HUES6 (cell line): ENCODE data around the gene SKP1.
A peak's percentile ranks its signal among the peaks of the same experiment; 100 is the strongest.
"Not testable (repeated sequence)": the region's sequence is repeated elsewhere in the genome, so short reads cannot be mapped to it uniquely, and the experiment has no call there.

ENCODE experiments used
- H3K27ac ChIP-seq: 2 replicates; pipeline ENCODE4 v1.7.0; 2013; ENCODE audit warnings: low read depth, mild to moderate bottlenecking, low read length, inconsistent platforms
- H3K27me3 ChIP-seq: 2 replicates; pipeline ENCODE4 v1.6.1; 2013; ENCODE audit warnings: low read length; ENCODE audit not compliant: control insufficient read depth, insufficient read depth
- H3K36me3 ChIP-seq: 2 replicates; pipeline ENCODE4 v1.6.1; 2013; ENCODE audit warnings: low read length; ENCODE audit not compliant: control insufficient read depth, insufficient read depth
- H3K4me1 ChIP-seq: 2 replicates; pipeline ENCODE4 v1.6.1; 2013; ENCODE audit warnings: low read length; ENCODE audit not compliant: control insufficient read depth, insufficient read depth
- H3K4me3 ChIP-seq: 2 replicates; pipeline ENCODE4 v1.5.1; 2013; ENCODE audit warnings: low read depth, low read length
- H3K9ac ChIP-seq: one replicate; pipeline ENCODE4 v1.6.1; 2013; ENCODE audit warnings: mild to moderate bottlenecking, low read length
- H3K9me3 ChIP-seq: 2 replicates; pipeline ENCODE4 v1.6.1; 2013; ENCODE audit warnings: low read depth, low read length; ENCODE audit not compliant: control insufficient read depth, insufficient read depth

SKP1 gene

DNA sequence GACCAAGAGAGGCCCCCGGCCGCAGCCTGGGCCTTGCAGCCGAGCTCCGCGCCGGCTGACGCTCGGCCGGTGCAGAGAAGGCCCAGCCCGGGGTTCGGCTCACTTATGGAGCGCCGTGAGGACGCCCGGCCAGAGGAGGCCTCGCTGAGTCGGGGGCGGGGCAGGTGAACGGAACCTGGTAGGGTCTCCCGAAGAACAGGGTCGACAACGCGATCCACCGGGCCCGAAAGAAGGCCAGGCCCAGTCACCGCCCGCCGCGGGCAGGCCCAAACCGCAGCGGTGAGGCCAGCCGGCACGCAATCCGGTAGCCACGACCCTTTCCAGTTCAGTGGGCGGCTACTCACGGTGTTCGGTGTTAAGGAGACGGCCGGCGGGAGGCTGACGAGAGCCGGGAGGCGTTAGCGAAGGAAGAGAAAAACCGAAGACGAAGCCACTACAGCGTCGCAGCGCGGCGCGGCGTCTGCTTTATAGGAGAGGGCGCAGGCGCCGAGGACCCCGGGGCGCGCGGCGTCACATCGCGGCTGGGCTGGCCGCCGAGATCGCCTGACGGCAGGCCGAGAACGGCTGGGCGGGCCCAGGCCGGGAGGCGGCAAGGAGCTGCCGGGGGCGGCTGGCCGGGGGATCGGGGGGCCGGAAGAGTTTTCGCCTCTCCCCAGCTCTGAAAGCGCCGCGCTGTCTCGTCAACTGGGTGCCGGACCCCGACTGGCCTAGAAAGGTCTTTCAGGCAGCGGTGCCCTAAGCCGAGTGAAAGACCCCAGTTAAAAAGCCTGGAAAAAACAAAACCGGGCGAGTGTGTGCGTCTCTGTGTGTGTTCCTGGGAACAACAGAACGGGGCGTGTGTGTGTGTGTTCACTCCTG lies at the start of gene SKP1:
TSS of gene SKP1 (minus strand) at position 440 of the 858 bp plus-strand sequence. CDS start 2,928 bp downstream, outside the sequence.
- Histone ChIP-seq H3K27me3 (no peaks in the 10 kb centered on the region), H3K4me1 (0 out of 2 replicates have a peak, but pooled peaks cover 8% of the 10 kb centered on the region), H3K36me3 (peaks cover 19% of the 10 kb centered on the region), H3K9me3 (no peaks in the 10 kb centered on the region), H3K27ac (peak within 1 kb of the TSS; percentile 100), H3K4me3 (peak within 1 kb of the TSS; percentile 100), H3K9ac (peak within 1 kb of the TSS; percentile 99)

DNA sequence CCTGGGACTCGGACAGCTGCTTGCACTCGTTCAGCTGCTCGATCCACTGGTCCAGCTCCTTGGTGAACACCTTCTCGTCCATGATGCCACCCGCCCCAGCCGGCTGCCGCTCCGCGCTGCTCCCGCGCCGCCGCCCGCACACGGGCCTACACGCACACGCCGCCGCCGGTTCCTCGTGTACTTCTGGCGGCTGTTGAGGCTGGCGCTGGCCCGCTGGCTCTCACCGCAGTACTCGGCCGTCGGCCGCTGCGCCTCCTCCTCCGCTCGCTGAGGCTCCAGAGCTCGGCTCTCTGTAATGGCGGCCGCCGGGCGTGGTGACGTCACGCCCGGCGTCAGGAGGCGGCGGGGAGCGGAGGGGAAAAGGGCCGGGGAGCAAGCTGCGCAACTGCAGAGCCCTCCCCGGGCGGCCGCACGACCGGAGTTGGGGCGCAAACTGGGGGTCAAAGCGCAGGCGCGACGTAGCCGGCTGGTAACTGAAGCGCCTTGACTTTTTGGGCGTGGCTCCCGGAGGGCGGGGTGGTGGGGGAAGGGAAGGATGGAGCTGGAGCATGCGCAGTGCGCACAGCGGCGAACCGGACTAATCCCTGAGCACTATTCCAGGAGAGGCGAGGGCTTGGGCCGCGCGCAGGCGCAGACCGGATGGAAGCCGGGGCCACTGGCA lies 49.2 kb upstream of the SKP1 start, which contains the start of gene PPP2CA:
TSS of gene PPP2CA (minus strand) at position 294 of the 661 bp plus-strand sequence. CDS start at position 82, 212 bp downstream.
- peaks cover 13% of the 10 kb centered on the region for H3K4me1 ChIP-seq
- H3K27me3 ChIP-seq: no peaks in the 10 kb centered on the region
- no peaks in the 10 kb centered on the region for H3K9me3 ChIP-seq
- H3K9ac ChIP-seq: peak within 1 kb of the TSS; percentile 100
- peak within 1 kb of the TSS; percentile 99 for H3K4me3 ChIP-seq
- peak within 1 kb of the TSS; percentile 100 for H3K27ac ChIP-seq
- H3K36me3 ChIP-seq: peaks cover 4% of the 10 kb centered on the region; the same call in 1 of the 2 replicates

DNA sequence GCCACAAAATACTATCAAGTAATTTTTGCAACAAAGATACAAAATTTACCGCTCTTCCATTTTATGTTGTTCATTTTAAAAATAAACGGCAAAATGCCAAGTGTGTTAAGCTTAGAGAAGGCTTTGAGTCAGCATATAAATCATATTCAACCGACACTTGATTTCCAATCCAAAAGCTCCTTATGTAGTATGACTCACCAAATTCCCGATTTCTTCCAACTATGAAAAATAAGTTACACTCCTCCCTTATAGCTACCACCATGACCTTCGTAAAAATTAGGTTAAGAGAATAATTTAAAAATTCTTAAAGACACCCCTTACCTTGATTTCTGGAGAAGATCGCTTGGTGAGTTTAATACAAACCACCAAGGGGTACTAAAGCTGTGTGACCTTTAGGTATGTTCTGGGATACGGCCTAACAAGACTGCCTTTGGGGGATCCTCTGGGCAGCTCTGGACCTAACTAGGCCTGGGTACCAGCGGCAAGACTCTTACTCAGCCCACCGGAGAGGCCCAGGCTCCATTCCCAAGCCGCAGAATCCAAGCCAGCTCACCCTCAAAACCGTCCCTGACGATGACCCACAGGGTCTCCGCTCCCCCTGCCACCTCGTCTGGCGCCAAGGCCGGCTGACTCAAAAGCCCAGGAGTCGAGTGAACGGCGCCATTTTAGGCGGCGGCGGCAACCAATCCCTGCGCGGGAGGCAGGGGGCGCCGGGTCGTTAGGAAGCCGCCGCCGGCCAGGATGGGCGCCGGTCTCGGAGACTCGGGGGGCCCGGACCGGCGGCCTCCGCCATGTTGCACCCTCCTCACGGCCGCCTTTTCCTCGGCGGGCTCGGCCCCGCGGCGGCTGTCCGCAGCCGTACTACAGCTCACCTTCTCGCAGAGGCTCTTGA lies 48.4 kb upstream of the SKP1 start:
- Histone ChIP-seq H3K9ac (peak overlapping the region; percentile 100), H3K27me3 (no peaks in the 10 kb centered on the region), H3K27ac (peak overlapping the region; percentile 100), H3K4me3 (peak overlapping the region; percentile 99), H3K36me3 (peaks cover 11% of the 10 kb centered on the region), H3K9me3 (no peaks in the 10 kb centered on the region), H3K4me1 (peaks cover 17% of the 10 kb centered on the region)

DNA sequence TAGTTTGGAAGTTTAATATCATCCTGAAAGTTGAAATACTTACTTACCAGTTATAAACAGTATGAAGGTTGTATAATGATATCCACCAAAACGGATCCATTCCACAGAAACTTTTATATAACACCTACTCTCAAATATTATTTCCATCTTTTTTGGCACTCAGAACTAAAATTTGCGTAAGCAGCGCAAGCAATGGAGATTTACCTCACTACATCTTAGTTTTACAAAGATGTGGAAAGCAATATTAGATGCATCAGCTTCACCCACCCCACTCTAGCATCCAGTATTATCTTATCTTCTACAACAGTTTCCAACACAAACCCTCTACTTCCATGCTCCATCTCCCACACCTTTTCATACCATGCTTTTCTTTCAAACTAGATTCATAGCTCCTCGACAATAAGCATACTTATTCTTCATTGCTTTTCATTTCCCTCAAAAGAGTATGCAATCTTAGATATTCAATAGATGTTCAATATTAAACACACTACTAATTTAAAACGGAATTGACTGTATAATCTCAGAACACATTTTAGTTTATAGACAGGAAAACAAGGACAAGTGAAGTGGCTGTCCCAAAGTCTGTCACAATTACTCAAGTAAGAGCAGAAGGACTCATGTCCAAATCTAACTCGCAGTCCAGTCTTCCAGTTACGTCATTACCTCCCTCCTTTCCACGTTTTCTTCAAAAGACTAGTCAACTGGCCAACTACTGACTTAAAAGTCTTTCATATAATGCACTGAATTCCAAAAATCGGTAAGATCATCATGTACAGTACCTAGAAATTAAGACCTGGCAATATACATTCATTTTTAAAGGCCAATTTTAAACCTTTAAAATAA lies 46.9 kb upstream of the SKP1 start:
- Histone ChIP-seq H3K9me3 (no peaks in the 10 kb centered on the region), H3K27me3 (no peaks in the 10 kb centered on the region), H3K9ac (no peak overlapping the region), H3K36me3 (peaks cover 17% of the 10 kb centered on the region), H3K4me3 (peak overlapping the region; percentile 99), H3K4me1 (peaks cover 23% of the 10 kb centered on the region), H3K27ac (no peak overlapping the region)

DNA sequence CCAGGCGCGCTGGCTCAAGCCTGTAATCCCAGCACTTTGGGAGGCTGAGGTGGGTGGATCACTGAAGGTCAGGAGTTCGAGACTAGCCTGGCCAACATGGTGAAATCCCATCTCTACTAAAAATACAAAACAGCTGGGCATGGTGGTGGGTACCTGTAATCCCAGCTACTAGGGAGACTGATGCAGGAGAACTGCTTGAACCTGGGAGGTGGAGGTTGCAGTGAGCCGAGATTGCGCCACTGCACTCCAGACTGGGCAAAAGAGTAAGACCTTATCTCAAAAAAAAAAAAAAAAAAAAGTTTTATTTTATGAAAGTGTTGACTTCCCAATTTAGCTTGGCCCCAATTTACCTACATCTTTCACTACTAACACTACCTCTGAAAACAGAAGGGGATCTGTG lies 44.9 kb upstream of the SKP1 start:
- not testable (repeated sequence) for H3K9ac ChIP-seq, H3K4me3 ChIP-seq, H3K27me3 ChIP-seq, H3K9me3 ChIP-seq, H3K27ac ChIP-seq
- Histone ChIP-seq H3K36me3 (peaks cover 21% of the 10 kb centered on the region), H3K4me1 (peaks cover 17% of the 10 kb centered on the region)

DNA sequence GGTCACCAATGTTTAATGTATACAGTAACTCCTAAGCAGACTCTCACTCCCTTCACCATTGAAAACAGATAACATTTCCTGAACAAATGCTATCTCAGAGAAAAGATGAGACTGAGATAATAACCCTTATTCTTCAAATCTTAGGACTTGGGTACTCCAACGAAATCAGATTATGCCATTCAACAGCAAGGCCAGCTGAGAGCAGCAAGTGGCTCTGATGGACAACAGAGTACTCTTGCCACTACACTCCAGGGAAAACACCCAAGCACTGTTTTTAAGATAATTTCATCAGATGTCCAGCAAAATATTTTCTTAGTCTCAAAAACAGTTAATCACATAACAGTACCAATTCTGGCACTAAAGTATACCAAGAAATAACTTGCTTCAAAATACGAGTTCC lies 39.0 kb upstream of the SKP1 start:
- Histone ChIP-seq H3K4me3 (no peak overlapping the region), H3K36me3 (peaks cover 23% of the 10 kb centered on the region), H3K27me3 (no peaks in the 10 kb centered on the region), H3K4me1 (peaks cover 10% of the 10 kb centered on the region), H3K9ac (no peak overlapping the region), H3K9me3 (peaks cover 11% of the 10 kb centered on the region; the same call in 1 of the 2 replicates), H3K27ac (no peak overlapping the region)

DNA sequence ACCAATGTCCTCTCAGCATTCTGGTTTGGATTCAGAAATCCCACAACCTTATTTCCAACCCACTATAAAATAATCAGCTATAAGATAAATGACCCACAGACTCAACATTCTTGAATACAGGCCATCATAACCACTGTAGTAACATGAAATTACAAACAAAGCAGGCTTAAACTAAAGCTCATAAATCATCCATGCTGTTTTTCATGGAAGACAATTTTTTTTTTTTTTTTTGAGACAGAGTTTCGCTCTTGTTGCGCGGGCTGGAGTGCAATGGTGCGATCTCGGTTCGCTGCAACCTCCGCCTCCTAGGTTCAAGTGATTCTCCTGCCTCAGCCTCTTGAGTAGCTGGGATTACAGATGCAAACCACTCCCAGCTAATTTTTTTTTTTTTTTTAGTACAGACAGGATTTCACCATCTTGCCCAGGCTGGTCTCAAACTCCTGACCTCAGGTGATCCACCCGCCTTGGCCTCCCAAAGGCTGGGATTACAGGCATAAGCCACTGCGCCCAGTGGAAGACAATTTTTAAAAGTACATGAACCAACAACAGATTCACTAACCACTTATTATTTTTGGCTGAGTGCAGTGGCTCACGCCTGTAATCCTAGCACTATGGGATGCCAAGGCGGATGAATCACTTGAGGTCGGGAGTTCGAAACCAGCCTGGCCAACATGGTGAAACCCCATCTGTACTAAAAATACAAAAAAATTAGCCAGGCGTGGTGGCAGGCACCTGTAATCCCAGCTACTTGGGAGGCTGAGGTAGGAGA lies 34.7 kb upstream of the SKP1 start:
- H3K4me3 ChIP-seq, H3K27me3 ChIP-seq, H3K4me1 ChIP-seq, H3K27ac ChIP-seq, H3K9ac ChIP-seq, H3K36me3 ChIP-seq: not testable (repeated sequence)
- H3K9me3 ChIP-seq: peaks cover 11% of the 10 kb centered on the region; the same call in 1 of the 2 replicates

DNA sequence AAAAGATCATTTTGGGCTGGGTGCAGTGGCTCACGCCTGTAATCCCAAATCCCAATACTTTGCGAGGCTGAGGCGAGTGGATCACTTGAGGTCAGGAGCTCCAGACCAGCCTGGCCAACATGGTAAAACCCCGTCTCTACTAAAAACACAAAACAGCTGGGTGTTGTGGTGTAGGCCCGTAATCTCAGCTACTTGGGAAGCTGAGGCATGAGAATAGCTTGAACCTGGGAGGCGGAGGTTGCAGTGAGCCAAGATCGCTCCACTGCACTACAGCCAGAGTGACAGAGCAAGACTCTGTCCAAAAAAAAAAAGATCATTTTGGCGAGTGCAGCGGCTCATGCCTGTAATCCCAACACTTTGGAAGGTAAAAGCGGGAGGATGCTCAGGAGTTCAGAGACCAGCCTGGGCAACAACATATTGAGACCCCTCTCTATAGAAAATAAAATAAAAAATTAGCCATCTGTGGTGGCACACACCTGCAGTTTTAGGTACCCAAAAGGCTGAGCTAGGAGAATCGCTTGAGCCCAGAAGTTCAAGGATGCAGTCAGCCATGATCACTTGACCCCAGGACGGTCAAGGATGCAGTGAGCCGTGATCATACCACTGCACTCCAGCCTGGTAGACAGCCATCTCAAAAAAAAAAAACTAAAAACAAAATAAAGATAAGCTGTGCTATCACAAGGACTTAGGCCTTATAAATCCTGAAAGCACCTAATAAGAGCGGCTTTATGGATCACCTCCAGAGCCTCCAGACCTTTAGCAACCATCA lies 32.9 kb upstream of the SKP1 start:
- H3K27ac ChIP-seq: no peak overlapping the region

DNA sequence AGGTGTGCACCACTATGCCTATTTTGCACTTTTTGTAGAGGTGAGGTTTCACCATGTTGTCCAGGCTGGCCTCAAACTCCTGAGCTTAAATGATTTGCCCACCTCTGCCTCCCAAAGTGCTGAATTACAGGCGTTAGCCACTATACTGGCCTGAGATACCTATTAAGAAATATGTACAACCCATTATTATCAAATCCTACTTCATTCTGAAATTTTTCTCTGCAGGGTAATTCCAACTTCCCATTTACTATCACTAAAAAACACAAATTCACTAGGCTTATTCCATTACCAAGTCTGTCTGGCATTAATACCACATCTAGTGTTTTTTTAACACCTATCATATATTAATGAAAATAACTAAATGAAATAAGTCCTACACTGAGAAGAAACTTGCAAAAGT lies 30.9 kb upstream of the SKP1 start:
- no peak overlapping the region for H3K4me3 ChIP-seq
- H3K9ac ChIP-seq: no peak overlapping the region
- H3K4me1 ChIP-seq: no peaks in the 10 kb centered on the region
- no peaks in the 10 kb centered on the region for H3K27me3 ChIP-seq
- H3K27ac ChIP-seq: no peak overlapping the region
- H3K9me3 ChIP-seq: no peaks in the 10 kb centered on the region
- H3K36me3 ChIP-seq: peaks cover 36% of the 10 kb centered on the region

More for the DNA sequence above, 32.9 kb upstream of the SKP1 start:
- no peak overlapping the region for H3K4me3 ChIP-seq
- H3K36me3 ChIP-seq: peaks cover 23% of the 10 kb centered on the region
- H3K4me1 ChIP-seq: no peaks in the 10 kb centered on the region
- peaks cover 11% of the 10 kb centered on the region; the same call in 1 of the 2 replicates for H3K9me3 ChIP-seq
- H3K27me3 ChIP-seq: no peaks in the 10 kb centered on the region
- H3K9ac ChIP-seq: no peak overlapping the region
